Measurements from ENCODE around the gene GPRC5C.

Gene GPRC5C

GRCh38 chr17:74457820-74458166, 25.9 kb downstream of the GPRC5C start:
- DNase-seq (ENCODE audit: low read depth in 1 of 2, low spot score in 1 of 2): no peak
- no peak overlapping the region for H3K4me3 ChIP-seq (replicated peaks; ENCODE audit: insufficient read depth, low read length)
- no peaks in the 10 kb centered on the region for H3K27me3 ChIP-seq (ENCODE audit: insufficient read depth, poor library complexity, severe bottlenecking)
- no peak for TF ChIP-seq GABPA (IDR thresholded peaks at IDR 0.05; ENCODE audit: low read depth)
- no peak for TF ChIP-seq SPI1 (IDR thresholded peaks at IDR 0.05; ENCODE audit: borderline replicate concordance, low read depth)
- TF ChIP-seq REST (IDR thresholded peaks at IDR 0.05; ENCODE audit: insufficient replicate concordance, low read depth): no peak
- no peak for TF ChIP-seq POLR2AphosphoS5 (IDR thresholded peaks at IDR 0.05; ENCODE audit: low read depth)
- TF ChIP-seq CTCF (IDR thresholded peaks at IDR 0.05; ENCODE audit: insufficient read depth, low read length): no peak
- no peak overlapping the region for H3K27ac ChIP-seq (replicated peaks)

- TF ChIP-seq SPI1 (IDR thresholded peaks at IDR 0.05; ENCODE audit: borderline replicate concordance, low read depth) (no peak), GABPA (IDR thresholded peaks at IDR 0.05; ENCODE audit: low read depth) (no peak), POLR2AphosphoS5 (IDR thresholded peaks at IDR 0.05; ENCODE audit: low read depth) (no peak), CTCF (IDR thresholded peaks at IDR 0.05; ENCODE audit: insufficient read depth, low read length) (no peak), REST (IDR thresholded peaks at IDR 0.05; ENCODE audit: insufficient replicate concordance, low read depth) (no peak)
- no peaks in the 10 kb centered on the region for H3K27me3 ChIP-seq (ENCODE audit: insufficient read depth, poor library complexity, severe bottlenecking)
- H3K4me3 ChIP-seq (replicated peaks; ENCODE audit: insufficient read depth, low read length): no peak overlapping the region
These were observed 26.9 kb downstream of the GPRC5C start for GRCh38 chr17:74458835-74459234.

GRCh38 chr17:74459622-74460021, 27.7 kb downstream of the GPRC5C start:
- TF ChIP-seq GABPA (IDR thresholded peaks at IDR 0.05; ENCODE audit: low read depth): no peak
- TF ChIP-seq CTCF (IDR thresholded peaks at IDR 0.05; ENCODE audit: insufficient read depth, low read length): no peak
- no peak for TF ChIP-seq REST (IDR thresholded peaks at IDR 0.05; ENCODE audit: insufficient replicate concordance, low read depth)
- no peak for TF ChIP-seq POLR2AphosphoS5 (IDR thresholded peaks at IDR 0.05; ENCODE audit: low read depth)
- no peak for TF ChIP-seq SPI1 (IDR thresholded peaks at IDR 0.05; ENCODE audit: borderline replicate concordance, low read depth)
- no peak for DNase-seq (ENCODE audit: low read depth in 1 of 2, low spot score in 1 of 2)
- no peaks in the 10 kb centered on the region for H3K27me3 ChIP-seq (ENCODE audit: insufficient read depth, poor library complexity, severe bottlenecking)
- H3K4me3 ChIP-seq (replicated peaks; ENCODE audit: insufficient read depth, low read length): no peak overlapping the region
- H3K27ac ChIP-seq (replicated peaks): no peak overlapping the region

More at GRCh38 chr17:74458835-74459234, 26.9 kb downstream of the GPRC5C start:
- H3K27ac ChIP-seq (replicated peaks): no peak overlapping the region
- DNase-seq (ENCODE audit: low read depth in 1 of 2, low spot score in 1 of 2): no peak
